GM19372 (cell line): Measurements from ENCODE around the gene DIP2C.
"Not testable (repeated sequence)": the region's sequence is repeated elsewhere in the genome, so short reads cannot be mapped to it uniquely, and the experiment has no call there.

ENCODE experiments used
- ATAC-seq: cut with Tn5 transposase; IDR thresholded peaks from one replicate; pipeline ENCODE4 v1.9.1; 2021; ENCODE audit warnings: mild to moderate bottlenecking, low read depth, moderate library complexity; ENCODE audit not compliant: unreplicated experiment

The DIP2C gene

GRCh38 chr10:409408-410040 lies 279.9 kb downstream of the DIP2C start:
- no peak for ATAC-seq

GRCh38 chr10:408236-408635 lies 281.2 kb downstream of the DIP2C start:
- no peak for ATAC-seq

- ATAC-seq, result no peak
Observed at GRCh38 chr10:406976-407375, 282.5 kb downstream of the DIP2C start.

- ATAC-seq, result no peak
Observed at GRCh38 chr10:405648-406047, 283.8 kb downstream of the DIP2C start.

- ATAC-seq, result no peak
Observed at GRCh38 chr10:404991-405390, 284.5 kb downstream of the DIP2C start.

- ATAC-seq, result no peak
Observed at GRCh38 chr10:404346-404745, 285.1 kb downstream of the DIP2C start.

- ATAC-seq, result no peak
Observed at GRCh38 chr10:398954-399353, 290.5 kb downstream of the DIP2C start.

GRCh38 chr10:397321-398068 lies 292.0 kb downstream of the DIP2C start:
- ATAC-seq, result no peak

- ATAC-seq, result no peak
Observed at GRCh38 chr10:396535-397220, 292.8 kb downstream of the DIP2C start.

- ATAC-seq, result no peak
Observed at GRCh38 chr10:396107-396506, 293.4 kb downstream of the DIP2C start.

- no peak for ATAC-seq
Observed at GRCh38 chr10:395665-396064, 293.8 kb downstream of the DIP2C start.

- not testable (repeated sequence) for ATAC-seq
Observed at GRCh38 chr10:394439-395101, 294.9 kb downstream of the DIP2C start.

- ATAC-seq, result no peak
Observed at GRCh38 chr10:393787-394438, 295.6 kb downstream of the DIP2C start.

GRCh38 chr10:393106-393745 lies 296.2 kb downstream of the DIP2C start:
- ATAC-seq, result no peak

- ATAC-seq, result no peak
Observed at GRCh38 chr10:392705-393037, 296.8 kb downstream of the DIP2C start.

GRCh38 chr10:391847-392704 lies 297.4 kb downstream of the DIP2C start:
- no peak for ATAC-seq

- ATAC-seq, result no peak
Observed at GRCh38 chr10:391305-391704, 298.2 kb downstream of the DIP2C start.

GRCh38 chr10:390449-391100 lies 298.9 kb downstream of the DIP2C start:
- no peak for ATAC-seq
